IPS-20b (cell line): ENCODE measurements around the gene PTBP1.
A peak's percentile ranks its signal among the peaks of the same experiment; 100 is the strongest.

ENCODE experiments used
- H3K27ac ChIP-seq: one replicate; pipeline ENCODE4 v1.5.1; 2013; ENCODE audit warnings: low read length
- H3K27me3 ChIP-seq: 2 replicates; pipeline ENCODE4 v1.6.1; 2013; ENCODE audit warnings: mild to moderate bottlenecking, low read length, inconsistent platforms; ENCODE audit not compliant: insufficient read depth
- H3K36me3 ChIP-seq: 2 replicates; pipeline ENCODE4 v1.6.1; 2013; ENCODE audit warnings: low read depth, mild to moderate bottlenecking, inconsistent platforms, low read length, moderate library complexity; ENCODE audit not compliant: insufficient read depth
- H3K4me1 ChIP-seq: 2 replicates; pipeline ENCODE4 v1.6.1; 2013; ENCODE audit warnings: mild to moderate bottlenecking, control low read depth, inconsistent platforms, low read length, moderate library complexity; ENCODE audit not compliant: insufficient read depth
- H3K4me3 ChIP-seq: 2 replicates; pipeline ENCODE4 v1.5.1; 2013; ENCODE audit warnings: mild to moderate bottlenecking, low read length, inconsistent platforms
- H3K9ac ChIP-seq: 2 replicates; pipeline ENCODE4 v1.6.1; 2013; ENCODE audit warnings: low read depth, mild to moderate bottlenecking, inconsistent platforms, low read length, moderate library complexity
- H3K9me3 ChIP-seq: 2 replicates; pipeline ENCODE4 v1.6.1; 2013; ENCODE audit warnings: mild to moderate bottlenecking, low read depth, low read length, inconsistent platforms; ENCODE audit not compliant: insufficient read depth

The PTBP1 gene

DNA sequence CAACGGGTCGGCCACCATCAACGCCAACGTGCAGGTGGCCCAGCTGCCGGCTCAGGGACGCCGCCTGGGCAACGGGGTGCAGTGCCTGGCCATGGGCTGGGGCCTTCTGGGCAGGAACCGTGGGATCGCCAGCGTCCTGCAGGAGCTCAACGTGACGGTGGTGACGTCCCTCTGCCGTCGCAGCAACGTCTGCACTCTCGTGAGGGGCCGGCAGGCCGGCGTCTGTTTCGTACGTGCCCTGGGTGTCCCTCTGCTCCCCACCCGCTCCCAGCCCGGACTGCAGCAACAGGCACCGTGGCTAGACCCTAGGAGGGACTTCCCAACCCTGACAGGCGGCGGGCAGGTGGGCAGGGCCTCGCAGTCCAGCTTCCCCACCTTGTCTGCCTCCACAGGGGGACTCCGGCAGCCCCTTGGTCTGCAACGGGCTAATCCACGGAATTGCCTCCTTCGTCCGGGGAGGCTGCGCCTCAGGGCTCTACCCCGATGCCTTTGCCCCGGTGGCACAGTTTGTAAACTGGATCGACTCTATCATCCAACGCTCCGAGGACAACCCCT, 58.4 kb downstream of the PTBP1 start:
- H3K27me3 ChIP-seq, result peaks cover 25% of the 10 kb centered on the region
- no peak overlapping the region for H3K4me3 ChIP-seq
- H3K4me1 ChIP-seq, result no peaks in the 10 kb centered on the region
- no peak overlapping the region for H3K27ac ChIP-seq
- no peaks in the 10 kb centered on the region for H3K36me3 ChIP-seq
- H3K9me3 ChIP-seq, result no peaks in the 10 kb centered on the region
- no peak overlapping the region for H3K9ac ChIP-seq

DNA sequence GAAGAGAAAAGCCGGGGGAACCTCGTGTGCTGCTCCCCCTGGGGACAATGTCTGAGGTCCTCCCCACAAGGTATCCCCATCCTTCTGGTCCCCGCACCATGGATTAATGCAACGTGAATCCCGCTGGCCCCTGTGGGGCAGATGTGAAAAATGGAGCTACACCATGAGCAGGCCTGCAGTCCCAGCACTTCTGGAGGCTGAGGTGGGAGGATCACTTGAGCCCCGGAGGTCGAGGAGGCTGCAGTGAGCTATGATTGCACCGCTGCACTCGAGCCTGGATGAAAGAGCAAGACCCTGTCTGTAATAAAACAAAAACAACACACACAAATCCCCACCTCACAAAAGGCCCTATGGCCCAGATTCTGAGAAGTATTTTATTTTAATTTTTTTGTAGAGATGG, 61.0 kb downstream of the PTBP1 start:
- Histone ChIP-seq H3K27ac (no peak overlapping the region), H3K9ac (no peak overlapping the region), H3K4me1 (no peaks in the 10 kb centered on the region), H3K27me3 (peaks cover 35% of the 10 kb centered on the region), H3K9me3 (no peaks in the 10 kb centered on the region), H3K4me3 (no peak overlapping the region), H3K36me3 (no peaks in the 10 kb centered on the region)

DNA sequence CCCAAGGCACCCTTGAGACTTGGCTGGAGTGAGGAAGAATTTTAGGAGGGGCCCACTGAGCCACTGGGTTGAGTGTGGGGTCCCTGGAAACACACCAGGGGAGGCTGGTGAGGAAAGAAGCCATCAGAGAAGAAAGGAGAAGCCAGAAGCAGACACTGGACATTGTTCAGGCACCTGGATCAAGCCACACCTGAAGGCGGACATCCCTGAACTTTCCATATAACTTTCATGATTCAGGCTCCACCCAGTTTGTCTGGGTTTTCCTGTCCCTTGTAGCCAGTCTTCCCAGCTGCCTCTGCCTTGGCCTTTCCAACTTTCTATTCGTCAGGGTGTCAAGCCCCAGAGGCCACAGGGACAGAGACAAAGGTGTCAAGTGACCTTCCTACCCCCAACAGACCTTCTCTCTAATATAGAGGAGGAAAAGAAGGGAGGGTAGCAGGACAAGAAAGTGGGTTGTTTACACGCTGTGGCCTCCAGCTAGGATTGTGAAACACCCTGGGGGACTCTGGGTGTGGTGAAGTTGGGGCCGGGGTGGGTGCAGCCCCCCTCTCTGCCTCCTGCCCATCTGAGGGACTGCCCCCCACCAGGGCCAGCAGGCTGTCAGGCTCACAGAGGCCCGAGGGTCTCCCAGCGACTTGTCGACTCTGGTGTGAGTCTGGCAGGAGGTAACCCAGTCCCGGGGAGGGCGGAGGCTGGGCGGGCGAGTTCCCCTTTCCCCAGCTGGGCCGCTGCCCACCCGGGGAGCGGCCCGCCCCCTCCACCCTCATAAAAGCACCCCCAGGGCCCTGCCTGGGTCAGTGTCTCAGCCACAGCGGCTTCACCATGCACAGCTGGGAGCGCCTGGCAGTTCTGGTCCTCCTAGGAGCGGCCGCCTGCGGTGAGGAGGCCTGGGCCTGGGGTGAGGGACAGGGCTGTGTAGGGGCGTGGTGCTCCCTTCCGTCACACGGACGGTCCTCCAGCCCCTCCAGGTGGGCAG, 61.9 kb downstream of the PTBP1 start, which contains the start of gene CFD:
CFD (plus strand) TSS at position 797 of the 976 bp plus-strand sequence; CDS start at position 823, 26 bp downstream.
- Histone ChIP-seq H3K4me1 (no peaks in the 10 kb centered on the region), H3K4me3 (peak within 1 kb of the TSS; percentile 40; the same call in 1 of the 2 replicates), H3K9ac (no peak within 1 kb of the TSS), H3K27me3 (peaks cover 36% of the 10 kb centered on the region), H3K36me3 (no peaks in the 10 kb centered on the region), H3K27ac (no peak within 1 kb of the TSS), H3K9me3 (no peaks in the 10 kb centered on the region)

DNA sequence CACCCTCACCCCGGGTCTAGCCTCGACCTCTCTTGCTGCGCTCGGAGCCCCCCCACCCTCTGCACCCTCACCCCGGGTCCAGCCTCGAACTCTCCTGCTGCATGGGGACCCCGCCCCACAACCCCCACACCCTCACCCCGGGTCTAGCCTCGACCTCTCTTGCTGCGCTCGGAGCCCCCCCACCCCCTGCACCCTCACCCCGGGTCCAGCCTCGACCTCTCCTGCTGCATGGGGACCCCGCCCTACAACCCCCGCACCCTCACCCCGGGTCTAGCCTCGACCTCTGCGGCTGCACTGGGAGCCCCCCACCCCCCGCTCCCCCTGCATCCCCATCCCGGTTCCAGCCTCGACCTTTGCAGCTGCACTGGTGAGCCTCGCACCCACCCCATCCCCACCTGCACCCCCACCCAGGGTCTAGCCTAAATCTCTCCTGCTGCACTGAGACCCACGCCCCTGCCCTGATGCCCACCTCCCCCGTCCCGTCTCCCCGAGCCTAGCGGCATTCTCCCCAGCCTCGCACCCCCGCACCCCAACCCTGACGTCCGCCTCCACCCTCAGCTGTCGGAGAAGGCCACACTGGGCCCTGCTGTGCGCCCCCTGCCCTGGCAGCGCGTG, 64.0 kb downstream of the PTBP1 start:
- H3K4me3 ChIP-seq, result no peak overlapping the region; the same call in 1 of the 2 replicates
- H3K27ac ChIP-seq, result no peak overlapping the region
- H3K36me3 ChIP-seq, result no peaks in the 10 kb centered on the region
- no peaks in the 10 kb centered on the region for H3K4me1 ChIP-seq
- peaks cover 36% of the 10 kb centered on the region for H3K27me3 ChIP-seq
- no peak overlapping the region for H3K9ac ChIP-seq
- H3K9me3 ChIP-seq, result no peaks in the 10 kb centered on the region
